ENCODE results near the gene CYP2A7. TPM values are rescaled to one million over a fixed set of nuclear protein-coding genes. Genes with fewer than 3 reads are reported as not detected.

The CYP2A7 gene
- total RNA-seq, 2 experiments from 2014 or later: not detected

Other genes starting within 250 kb of the CYP2A7 start
- 10 to 100 TPM; 15.2 TPM for gene NUMBL, start 191.6 kb downstream of the CYP2A7 start, total RNA-seq
- 10 to 100 TPM; 22.1 to 22.5 TPM for gene COQ8B, start 165.3 kb downstream of the CYP2A7 start, total RNA-seq
- gene ITPKC, start 165.1 kb downstream of the CYP2A7 start, total RNA-seq: 1 to 10 TPM; 5.2 to 5.7 TPM
- 1 to 10 TPM; 9.2 to 9.8 TPM for gene ACTMAP, start 131.8 kb downstream of the CYP2A7 start, total RNA-seq
- 100 to 1,000 TPM; 215 to 237 TPM for gene SNRPA, start 131.0 kb downstream of the CYP2A7 start, total RNA-seq
- not detected for gene MIA, start 106.7 kb downstream of the CYP2A7 start, total RNA-seq
- gene RAB4B, start 104.0 kb downstream of the CYP2A7 start, total RNA-seq: 10 to 100 TPM; 23.4 to 24.5 TPM
- gene EGLN2, start 83.0 kb downstream of the CYP2A7 start, total RNA-seq: 10 to 100 TPM; 89.7 to 90.9 TPM
- not detected for gene CYP2A6, start 31.8 kb downstream of the CYP2A7 start, total RNA-seq
- not detected for gene CYP2B6, start 109.1 kb upstream of the CYP2A7 start, total RNA-seq
- not detected for gene CYP2A13, start 206.2 kb upstream of the CYP2A7 start, total RNA-seq
- gene CYP2F1, start 232.2 kb upstream of the CYP2A7 start, total RNA-seq: not detected

Measured in activated CD8-positive, alpha-beta memory T cell treated with anti-CD3 and anti-CD28 coated beads for 36 hours (primary cell).